Ascending aorta (tissue), 2 donors: ENCODE measurements around the gene MIDN. TPM values are rescaled to one million over a fixed set of nuclear protein-coding genes. Genes with fewer than 3 reads are reported as not detected.

Experiments used
- DNase-seq, 2 donors: peaks; one replicate each; pipeline ENCODE4 v3.0.0-alpha.2; 2019; ENCODE audit warnings: low spot score in 2 of 2
- H3K27ac ChIP-seq, 2 donors: fragments of 200-600 bp; sonication (generic); one replicate each; pipeline ENCODE4 v1.5.1; 2016 to 2017; ENCODE audit warnings: mild to moderate bottlenecking in 1 of 2
- H3K27me3 ChIP-seq: fragments of 200-600 bp; sonication (generic); one replicate; pipeline ENCODE4 v1.5.1; 2017
- H3K36me3 ChIP-seq, 2 donors: fragments of 200-600 bp; sonication (generic); one replicate each; pipeline ENCODE4 v1.5.1; 2016
- H3K4me1 ChIP-seq, 2 donors: fragments of 200-600 bp; sonication (generic); one replicate each; pipeline ENCODE4 v1.5.1; 2016 to 2017; ENCODE audit warnings: mild to moderate bottlenecking in 1 of 2
- H3K4me3 ChIP-seq, 2 donors: fragments of 200-600 bp; sonication (generic); one replicate each; pipeline ENCODE4 v1.5.1; 2016 to 2017; ENCODE audit warnings: mild to moderate bottlenecking in 1 of 2
- H3K9me3 ChIP-seq, 2 donors: fragments of 200-600 bp; sonication (generic); one replicate each; pipeline ENCODE4 v1.5.1; 2016
- CTCF ChIP-seq, 3 experiments: fragments of 200-600 bp in 2 of 3; fragments of 450-650 bp in 1 of 3; sonication (generic) in 2 of 3; IDR thresholded peaks; one replicate each; pipeline ENCODE4 v1.5.1; 2016 to 2019; ENCODE audit warnings: antibody characterized with exemption in 3 of 3, mild to moderate bottlenecking in 1 of 3, moderate library complexity in 1 of 3
- intact Hi-C: fragments of 100-400 bp; cut with DNase I; formaldehyde crosslinking; loops from one replicate; pipeline ENCODE4 v1.15.1; 2023
- total RNA-seq: library from RNA; depleted of rRNA; stranded (reverse); fragments of >200 nt; gene quantifications from one replicate; pipeline ENCODE4 v1.1.0, GENCODE V29; 2016

MIDN gene
- total RNA-seq, 1 donor from 2014 or later = 307 TPM

- no peaks in the 10 kb centered on the region for H3K36me3 ChIP-seq
- no peak overlapping the region for H3K4me3 ChIP-seq
- TF ChIP-seq CTCF (IDR thresholded peaks at IDR 0.05) = no peak
- no peak overlapping the region for H3K27ac ChIP-seq
- no peaks in the 10 kb centered on the region for H3K9me3 ChIP-seq
- intact Hi-C loops = no loop called here
- no peak for DNase-seq
- no peaks in the 10 kb centered on the region for H3K4me1 ChIP-seq
- H3K27me3 ChIP-seq = no peaks in the 10 kb centered on the region
Observed at GRCh38 chr19:1308718-1309117, 60.3 kb downstream of the MIDN start.

Other genes with a start within 250 kb of the MIDN start
- not detected for gene GRIN3B, start 248.2 kb upstream of the MIDN start, total RNA-seq
- 452 TPM for gene TMEM259, start 227.5 kb upstream of the MIDN start, total RNA-seq
- not detected for gene RNU6-2, start 227.1 kb upstream of the MIDN start, total RNA-seq
- gene CNN2, start 222.0 kb upstream of the MIDN start, total RNA-seq = 79.1 TPM
- 96.6 TPM for gene ABCA7, start 208.5 kb upstream of the MIDN start, total RNA-seq
- gene ARHGAP45, start 181.4 kb upstream of the MIDN start, total RNA-seq = 66.5 TPM
- 72.1 TPM for gene POLR2E, start 153.2 kb upstream of the MIDN start, total RNA-seq
- 348 TPM for gene GPX4, start 144.6 kb upstream of the MIDN start, total RNA-seq
- 120 TPM for gene SBNO2, start 74.3 kb upstream of the MIDN start, total RNA-seq
- 104 TPM for gene STK11, start 42.8 kb upstream of the MIDN start, total RNA-seq
- 1.9 TPM for gene CBARP, start 10.6 kb upstream of the MIDN start, total RNA-seq
- 232 TPM for gene ATP5F1D, start 6.8 kb upstream of the MIDN start, total RNA-seq
- gene CIRBP, start 20.7 kb downstream of the MIDN start, total RNA-seq = 442 TPM
- gene FAM174C, start 26.9 kb downstream of the MIDN start, total RNA-seq = 156 TPM
- gene EFNA2, start 37.3 kb downstream of the MIDN start, total RNA-seq = not detected
- gene NDUFS7, start 135.3 kb downstream of the MIDN start, total RNA-seq = 216 TPM
- gene GAMT, start 153.0 kb downstream of the MIDN start, total RNA-seq = 56.4 TPM
- 15.8 TPM for gene DAZAP1, start 159.0 kb downstream of the MIDN start, total RNA-seq
- gene RPS15, start 189.8 kb downstream of the MIDN start, total RNA-seq = 3,111 TPM
- not detected for gene APC2, start 201.5 kb downstream of the MIDN start, total RNA-seq
- gene C19orf25, start 230.6 kb downstream of the MIDN start, total RNA-seq = 32.7 TPM
- 1.5 TPM for gene PCSK4, start 241.8 kb downstream of the MIDN start, total RNA-seq
- 3.2 TPM for gene REEP6, start 242.6 kb downstream of the MIDN start, total RNA-seq